ENCODE data around the gene GNAI3. TPM values are rescaled to one million over a fixed set of nuclear protein-coding genes. Genes with fewer than 3 reads are reported as not detected.

Gene GNAI3
- total and polyA plus RNA-seq, 2 donors (not counting 1 experiment from before 2014, with no cell fraction given): 11.4 to 14.4 TPM

GRCh38 chr1:109541102-109541501, 7.3 kb upstream of the GNAI3 start:
- Histone ChIP-seq H3K36me3 (ENCODE audit: control insufficient read depth, insufficient read depth, low read length) (no peaks in the 10 kb centered on the region), H3K27ac (ENCODE audit: insufficient read depth, low read length) (no peak overlapping the region), H3K4me1 (ENCODE audit: control insufficient read depth, extremely low read depth, insufficient read depth, low read length) (no peaks in the 10 kb centered on the region), H3K79me2 (ENCODE audit: control insufficient read depth, insufficient read depth, low read length) (no peaks in the 10 kb centered on the region), H3K9me3 (ENCODE audit: control insufficient read depth, insufficient read depth, low read depth, low read length) (no peaks in the 10 kb centered on the region), H3K9ac (ENCODE audit: insufficient read depth, low read length) (no peak overlapping the region), H3K27me3 (ENCODE audit: control insufficient read depth, insufficient read depth, low read length) (peaks cover 34% of the 10 kb centered on the region), H3K4me2 (ENCODE audit: extremely low read depth, insufficient read depth, low read length) (no peak overlapping the region), H4K20me1 (ENCODE audit: control insufficient read depth, extremely low read depth, insufficient read depth, low read length) (no peaks in the 10 kb centered on the region), H2AFZ (ENCODE audit: low read length) (no peak overlapping the region), H3K4me3 (replicated peaks in 1 of 4; ENCODE audit: control extremely low read depth in 1 of 4, insufficient read depth in 1 of 4, low read depth in 3 of 4, low read length in 4 of 4) (no peak overlapping the region)
- TF ChIP-seq CTCF (conservative IDR thresholded peaks at IDR 0.05 in 1 of 2, IDR thresholded peaks at IDR 0.05 in 1 of 2; ENCODE audit: low read depth in 1 of 2, low read length in 2 of 2): no peak
- no peak for TF ChIP-seq EZH2 (IDR thresholded peaks at IDR 0.05; ENCODE audit: low read length, missing control alignments)
- no peak for DNase-seq (ENCODE audit: low read depth in 2 of 2)

- no peak overlapping the region for H2AFZ ChIP-seq (ENCODE audit: low read length)
- no peak for TF ChIP-seq EZH2 (IDR thresholded peaks at IDR 0.05; ENCODE audit: low read length, missing control alignments)
- no peak for TF ChIP-seq CTCF (conservative IDR thresholded peaks at IDR 0.05 in 1 of 2, IDR thresholded peaks at IDR 0.05 in 1 of 2; ENCODE audit: low read depth in 1 of 2, low read length in 2 of 2)
Measured at GRCh38 chr1:109542657-109543056, 5.8 kb upstream of the GNAI3 start.

DNA sequence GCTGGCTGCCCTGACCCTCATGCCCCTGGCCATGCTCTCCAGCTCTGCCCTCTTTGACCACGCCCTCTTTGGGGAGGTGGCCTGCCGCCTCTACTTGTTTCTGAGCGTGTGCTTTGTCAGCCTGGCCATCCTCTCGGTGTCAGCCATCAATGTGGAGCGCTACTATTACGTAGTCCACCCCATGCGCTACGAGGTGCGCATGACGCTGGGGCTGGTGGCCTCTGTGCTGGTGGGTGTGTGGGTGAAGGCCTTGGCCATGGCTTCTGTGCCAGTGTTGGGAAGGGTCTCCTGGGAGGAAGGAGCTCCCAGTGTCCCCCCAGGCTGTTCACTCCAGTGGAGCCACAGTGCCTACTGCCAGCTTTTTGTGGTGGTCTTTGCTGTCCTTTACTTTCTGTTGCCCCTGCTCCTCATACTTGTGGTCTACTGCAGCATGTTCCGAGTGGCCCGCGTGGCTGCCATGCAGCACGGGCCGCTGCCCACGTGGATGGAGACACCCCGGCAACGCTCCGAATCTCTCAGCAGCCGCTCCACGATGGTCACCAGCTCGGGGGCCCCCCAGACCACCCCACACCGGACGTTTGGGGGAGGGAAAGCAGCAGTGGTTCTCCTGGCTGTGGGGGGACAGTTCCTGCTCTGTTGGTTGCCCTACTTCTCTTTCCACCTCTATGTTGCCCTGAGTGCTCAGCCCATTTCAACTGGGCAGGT, 5.0 kb upstream of the GNAI3 start:
- Histone ChIP-seq H3K79me2 (ENCODE audit: control insufficient read depth, insufficient read depth, low read length) (peaks cover 9% of the 10 kb centered on the region), H3K27ac (ENCODE audit: insufficient read depth, low read length) (no peak overlapping the region), H3K9me3 (ENCODE audit: control insufficient read depth, insufficient read depth, low read depth, low read length) (no peaks in the 10 kb centered on the region), H3K4me3 (replicated peaks in 1 of 4; ENCODE audit: control extremely low read depth in 1 of 4, insufficient read depth in 1 of 4, low read depth in 3 of 4, low read length in 4 of 4) (no peak overlapping the region), H3K36me3 (ENCODE audit: control insufficient read depth, insufficient read depth, low read length) (no peaks in the 10 kb centered on the region), H3K9ac (ENCODE audit: insufficient read depth, low read length) (no peak overlapping the region), H4K20me1 (ENCODE audit: control insufficient read depth, extremely low read depth, insufficient read depth, low read length) (no peaks in the 10 kb centered on the region), H2AFZ (ENCODE audit: low read length) (no peak overlapping the region), H3K4me2 (ENCODE audit: extremely low read depth, insufficient read depth, low read length) (no peak overlapping the region), H3K4me1 (ENCODE audit: control insufficient read depth, extremely low read depth, insufficient read depth, low read length) (peaks cover 5% of the 10 kb centered on the region), H3K27me3 (ENCODE audit: control insufficient read depth, insufficient read depth, low read length) (peaks cover 30% of the 10 kb centered on the region)
- DNase-seq (ENCODE audit: low read depth in 2 of 2): no peak
- TF ChIP-seq EZH2 (IDR thresholded peaks at IDR 0.05; ENCODE audit: low read length, missing control alignments): no peak
- no peak for TF ChIP-seq CTCF (conservative IDR thresholded peaks at IDR 0.05 in 1 of 2, IDR thresholded peaks at IDR 0.05 in 1 of 2; ENCODE audit: low read depth in 1 of 2, low read length in 2 of 2)

More at GRCh38 chr1:109542657-109543056, 5.8 kb upstream of the GNAI3 start:
- Histone ChIP-seq H3K4me1 (ENCODE audit: control insufficient read depth, extremely low read depth, insufficient read depth, low read length) (peaks cover 5% of the 10 kb centered on the region), H3K27me3 (ENCODE audit: control insufficient read depth, insufficient read depth, low read length) (peaks cover 33% of the 10 kb centered on the region), H3K9me3 (ENCODE audit: control insufficient read depth, insufficient read depth, low read depth, low read length) (no peaks in the 10 kb centered on the region), H3K4me2 (ENCODE audit: extremely low read depth, insufficient read depth, low read length) (no peak overlapping the region), H3K4me3 (replicated peaks in 1 of 4; ENCODE audit: control extremely low read depth in 1 of 4, insufficient read depth in 1 of 4, low read depth in 3 of 4, low read length in 4 of 4) (no peak overlapping the region), H3K9ac (ENCODE audit: insufficient read depth, low read length) (no peak overlapping the region), H3K79me2 (ENCODE audit: control insufficient read depth, insufficient read depth, low read length) (peaks cover 3% of the 10 kb centered on the region), H4K20me1 (ENCODE audit: control insufficient read depth, extremely low read depth, insufficient read depth, low read length) (no peaks in the 10 kb centered on the region), H3K27ac (ENCODE audit: insufficient read depth, low read length) (no peak overlapping the region), H3K36me3 (ENCODE audit: control insufficient read depth, insufficient read depth, low read length) (no peaks in the 10 kb centered on the region)
- no peak for DNase-seq (ENCODE audit: low read depth in 2 of 2)
